Esophagus muscularis mucosa (tissue), 4 donors: ENCODE results near the gene PEAR1. TPM values are rescaled to one million over a fixed set of nuclear protein-coding genes. Genes with fewer than 3 reads are reported as not detected.

Experiments used
- DNase-seq: peaks from one replicate; pipeline ENCODE4 v3.0.0-alpha.2; 2017; ENCODE audit errors: extremely low spot score
- H3K27ac ChIP-seq, 4 donors: fragments of 200-600 bp; sonication (generic); replicated peaks in 1 of 4; 1 replicate in 3 of 4; 2 replicates in 1 of 4; pipeline ENCODE4 v1.5.1; 2016 to 2019; ENCODE audit warnings: mild to moderate bottlenecking in 1 of 4
- H3K27me3 ChIP-seq, 4 donors: fragments of 200-600 bp; sonication (generic); one replicate each; pipeline versions ENCODE4 v1.5.1 to v1.6.0; 2016 to 2019
- H3K36me3 ChIP-seq, 4 donors: fragments of 200-600 bp; sonication (generic); one replicate each; pipeline ENCODE4 v1.5.1; 2016 to 2019
- H3K4me1 ChIP-seq, 4 donors: fragments of 200-600 bp; sonication (generic); one replicate each; pipeline ENCODE4 v1.5.1; 2016 to 2019
- H3K4me3 ChIP-seq, 4 donors: fragments of 200-600 bp; sonication (generic); 1 replicate in 2 of 4; 2 replicates in 2 of 4; pipeline ENCODE4 v1.5.1; 2016 to 2019; ENCODE audit warnings: mild to moderate bottlenecking in 4 of 4, moderate library complexity in 1 of 4
- H3K9me3 ChIP-seq, 4 donors: fragments of 200-600 bp; sonication (generic); 1 replicate in 3 of 4; 2 replicates in 1 of 4; pipeline ENCODE4 v1.5.1; 2016 to 2019
- EP300 ChIP-seq: sonication (generic); formaldehyde crosslinking; IDR thresholded peaks from one replicate; pipeline ENCODE4 v1.6.1; 2017; ENCODE audit warnings: antibody characterized with exemption
- POLR2A ChIP-seq: fragments of 450-650 bp; IDR thresholded peaks from one replicate; pipeline ENCODE4 v1.6.1; 2017; ENCODE audit warnings: antibody characterized with exemption, moderate library complexity, mild to moderate bottlenecking, low read depth
- POLR2AphosphoS5 ChIP-seq, 2 donors: sonication (generic); formaldehyde crosslinking; IDR thresholded peaks; one replicate each; pipeline ENCODE4 v1.6.1; 2017; ENCODE audit warnings: antibody characterized with exemption in 2 of 2
- WGBS: methylation state at CpG from one replicate; pipeline ENCODE4 v1.1.5; 2018; 5-methylcytosine and 5-hydroxymethylcytosine counted together
- intact Hi-C: fragments of 100-400 bp; cut with DNase I; formaldehyde crosslinking; loops from one replicate; pipeline ENCODE4 v1.15.1; 2023
- total RNA-seq, 4 donors: library from RNA; depleted of rRNA; stranded (reverse); fragments of >200 nt; gene quantifications; one replicate each; pipeline versions ENCODE4 v1.1.0 to v1.2.1, GENCODE V29; 2016
- TF ChIP-seq, protein P1 (sequence below), 3 experiments: fragments of 200-600 bp in 2 of 3; fragments of 450-650 bp in 1 of 3; sonication (generic) in 2 of 3; IDR thresholded peaks; one replicate each; pipeline ENCODE4 v1.5.1; 2017 to 2019; ENCODE audit warnings: antibody characterized with exemption in 3 of 3, mild to moderate bottlenecking in 2 of 3, moderate library complexity in 1 of 3

Gene PEAR1, protein sequence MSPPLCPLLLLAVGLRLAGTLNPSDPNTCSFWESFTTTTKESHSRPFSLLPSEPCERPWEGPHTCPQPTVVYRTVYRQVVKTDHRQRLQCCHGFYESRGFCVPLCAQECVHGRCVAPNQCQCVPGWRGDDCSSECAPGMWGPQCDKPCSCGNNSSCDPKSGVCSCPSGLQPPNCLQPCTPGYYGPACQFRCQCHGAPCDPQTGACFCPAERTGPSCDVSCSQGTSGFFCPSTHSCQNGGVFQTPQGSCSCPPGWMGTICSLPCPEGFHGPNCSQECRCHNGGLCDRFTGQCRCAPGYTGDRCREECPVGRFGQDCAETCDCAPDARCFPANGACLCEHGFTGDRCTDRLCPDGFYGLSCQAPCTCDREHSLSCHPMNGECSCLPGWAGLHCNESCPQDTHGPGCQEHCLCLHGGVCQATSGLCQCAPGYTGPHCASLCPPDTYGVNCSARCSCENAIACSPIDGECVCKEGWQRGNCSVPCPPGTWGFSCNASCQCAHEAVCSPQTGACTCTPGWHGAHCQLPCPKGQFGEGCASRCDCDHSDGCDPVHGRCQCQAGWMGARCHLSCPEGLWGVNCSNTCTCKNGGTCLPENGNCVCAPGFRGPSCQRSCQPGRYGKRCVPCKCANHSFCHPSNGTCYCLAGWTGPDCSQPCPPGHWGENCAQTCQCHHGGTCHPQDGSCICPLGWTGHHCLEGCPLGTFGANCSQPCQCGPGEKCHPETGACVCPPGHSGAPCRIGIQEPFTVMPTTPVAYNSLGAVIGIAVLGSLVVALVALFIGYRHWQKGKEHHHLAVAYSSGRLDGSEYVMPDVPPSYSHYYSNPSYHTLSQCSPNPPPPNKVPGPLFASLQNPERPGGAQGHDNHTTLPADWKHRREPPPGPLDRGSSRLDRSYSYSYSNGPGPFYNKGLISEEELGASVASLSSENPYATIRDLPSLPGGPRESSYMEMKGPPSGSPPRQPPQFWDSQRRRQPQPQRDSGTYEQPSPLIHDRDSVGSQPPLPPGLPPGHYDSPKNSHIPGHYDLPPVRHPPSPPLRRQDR
- 10 to 100 TPM in 2 of 4 donors, 1 to 10 TPM in 2; 6.1 to 13.6 (median 10.9) TPM for total RNA-seq

DNA sequence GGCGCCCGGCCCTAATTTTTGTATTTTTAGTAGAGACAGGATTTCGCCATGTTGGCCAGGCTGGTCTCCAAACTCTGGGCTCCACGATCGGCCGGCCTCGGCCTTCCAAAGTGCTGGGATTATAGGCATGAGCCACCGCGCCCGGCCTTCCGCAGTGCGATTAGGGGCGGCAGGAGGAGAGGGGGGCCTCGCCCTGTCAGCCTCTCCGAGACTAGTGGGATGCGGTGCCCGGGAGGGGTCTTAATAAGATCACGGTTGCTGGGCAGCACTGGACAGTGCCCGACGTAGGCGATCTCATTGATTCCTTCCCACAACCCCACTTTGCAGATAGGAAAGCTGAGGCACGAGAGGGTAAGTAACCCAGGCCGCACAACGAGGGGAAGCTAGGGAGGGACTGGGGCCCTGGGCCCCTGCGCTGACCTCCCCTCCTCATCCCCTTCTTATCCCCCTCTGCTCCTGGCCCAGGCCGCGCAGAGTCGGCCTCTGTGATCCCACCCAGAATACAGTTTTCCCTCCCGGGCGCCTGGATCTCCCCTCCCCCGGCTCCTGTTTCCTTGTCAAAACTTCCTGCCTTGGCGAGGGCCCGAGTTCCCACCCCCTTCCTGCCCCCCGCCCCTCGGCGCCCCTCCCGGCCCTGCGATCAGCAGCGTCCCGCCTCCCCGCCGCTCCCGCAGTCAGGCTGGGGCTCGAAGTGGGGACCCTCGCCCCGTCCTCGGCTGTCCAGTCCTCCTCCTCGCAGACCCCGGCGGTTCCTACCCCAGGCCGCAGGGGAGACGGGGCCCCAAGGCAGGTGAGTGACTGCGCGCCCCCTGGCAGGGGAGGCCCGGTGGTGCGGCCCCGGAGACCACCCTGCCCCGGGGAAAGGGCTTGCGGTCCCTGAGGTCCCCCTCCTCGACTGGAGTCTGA is at the start of gene PEAR1:
TSS of gene PEAR1 (plus strand) at position 671 of the 906 bp plus-strand sequence. CDS start 10,209 bp downstream, outside the sequence.
- Histone ChIP-seq H3K4me3 (peak within 1 kb of the TSS; percentile 52 to 66 (median 55)), H3K27me3 (peaks cover 0 to 64% (median 19%) of the 10 kb centered on the region in 4 donors), H3K4me1 (peaks cover 32 to 59% (median 57%) of the 10 kb centered on the region in 4 donors), H3K27ac (peak within 1 kb of the TSS; percentile 80 to 91 (median 85)), H3K36me3 (no peaks in the 10 kb centered on the region), H3K9me3 (no peaks in the 10 kb centered on the region)
- intact Hi-C loops, result no loop called here
- WGBS, result 22% methylated on average over 37 of the region's 60 CpGs
- TF ChIP-seq, protein P1, sequence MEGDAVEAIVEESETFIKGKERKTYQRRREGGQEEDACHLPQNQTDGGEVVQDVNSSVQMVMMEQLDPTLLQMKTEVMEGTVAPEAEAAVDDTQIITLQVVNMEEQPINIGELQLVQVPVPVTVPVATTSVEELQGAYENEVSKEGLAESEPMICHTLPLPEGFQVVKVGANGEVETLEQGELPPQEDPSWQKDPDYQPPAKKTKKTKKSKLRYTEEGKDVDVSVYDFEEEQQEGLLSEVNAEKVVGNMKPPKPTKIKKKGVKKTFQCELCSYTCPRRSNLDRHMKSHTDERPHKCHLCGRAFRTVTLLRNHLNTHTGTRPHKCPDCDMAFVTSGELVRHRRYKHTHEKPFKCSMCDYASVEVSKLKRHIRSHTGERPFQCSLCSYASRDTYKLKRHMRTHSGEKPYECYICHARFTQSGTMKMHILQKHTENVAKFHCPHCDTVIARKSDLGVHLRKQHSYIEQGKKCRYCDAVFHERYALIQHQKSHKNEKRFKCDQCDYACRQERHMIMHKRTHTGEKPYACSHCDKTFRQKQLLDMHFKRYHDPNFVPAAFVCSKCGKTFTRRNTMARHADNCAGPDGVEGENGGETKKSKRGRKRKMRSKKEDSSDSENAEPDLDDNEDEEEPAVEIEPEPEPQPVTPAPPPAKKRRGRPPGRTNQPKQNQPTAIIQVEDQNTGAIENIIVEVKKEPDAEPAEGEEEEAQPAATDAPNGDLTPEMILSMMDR (IDR thresholded peaks at IDR 0.05), result no peak
- TF ChIP-seq POLR2AphosphoS5 (IDR thresholded peaks at IDR 0.05) (peak; percentile 43 to 70), POLR2A (no peak), EP300 (no peak)
- no peak for DNase-seq

DNA sequence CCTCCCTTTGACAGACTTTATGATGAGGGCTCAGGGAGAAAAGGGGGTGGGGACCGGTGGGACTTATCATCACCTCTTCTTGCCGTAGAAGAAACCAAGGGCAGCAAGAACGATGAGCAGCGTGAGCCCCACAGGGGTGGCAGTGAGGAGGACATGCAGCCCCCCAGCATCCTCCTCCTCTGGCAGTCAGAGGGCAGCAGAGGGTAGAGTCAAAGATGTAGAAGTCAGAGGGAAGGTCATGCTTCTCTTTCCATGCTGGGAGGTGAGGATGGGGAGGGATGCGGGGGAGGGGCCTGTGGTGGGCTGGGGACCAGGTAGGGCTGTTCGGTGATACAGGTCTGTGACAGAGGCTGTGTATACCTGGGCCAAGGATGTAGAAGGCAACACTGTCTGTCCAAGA is 49.4 kb upstream of the PEAR1 start:
- H3K27me3 ChIP-seq, result peaks cover 0 to 100% (median 18%) of the 10 kb centered on the region in 4 donors
- H3K9me3 ChIP-seq, result no peaks in the 10 kb centered on the region
- 73% methylated on average over 4 of the region's 6 CpGs for WGBS
- intact Hi-C loops, result no loop called here
- no peak for DNase-seq
- no peak overlapping the region for H3K27ac ChIP-seq
- no peak overlapping the region for H3K4me3 ChIP-seq
- H3K36me3 ChIP-seq, result no peaks in the 10 kb centered on the region
- TF ChIP-seq POLR2AphosphoS5 (IDR thresholded peaks at IDR 0.05) (no peak), EP300 (no peak), POLR2A (no peak)
- TF ChIP-seq, protein P1 (IDR thresholded peaks at IDR 0.05), result no peak
- peaks cover 10 to 22% (median 13%) of the 10 kb centered on the region in 4 donors for H3K4me1 ChIP-seq

DNA sequence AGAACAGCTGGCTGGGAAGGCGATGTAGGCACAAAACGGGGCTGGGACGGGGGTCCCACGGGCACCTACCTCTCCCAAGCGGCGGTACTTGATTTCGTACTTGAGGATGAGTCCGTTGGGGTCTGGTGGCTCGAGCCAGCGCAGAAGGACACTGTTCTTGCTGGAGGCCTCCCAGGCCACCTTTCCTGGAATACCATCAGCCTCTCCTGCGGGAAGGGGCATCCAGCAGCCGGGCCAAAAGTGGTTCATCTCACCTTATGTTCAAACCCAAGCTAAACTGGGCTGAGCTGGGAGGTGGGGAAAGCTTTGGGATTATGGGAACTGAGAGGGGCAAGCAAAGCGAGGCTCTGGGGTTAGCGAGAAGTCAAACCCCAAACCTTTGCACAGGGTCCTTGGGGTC is 48.9 kb upstream of the PEAR1 start:
- H3K4me3 ChIP-seq, result no peak overlapping the region
- no peak overlapping the region for H3K27ac ChIP-seq
- no peaks in the 10 kb centered on the region for H3K9me3 ChIP-seq
- intact Hi-C loops, result no loop called here
- no peaks in the 10 kb centered on the region for H3K36me3 ChIP-seq
- TF ChIP-seq EP300 (no peak), POLR2AphosphoS5 (IDR thresholded peaks at IDR 0.05) (no peak), POLR2A (no peak)
- TF ChIP-seq, protein P1 (IDR thresholded peaks at IDR 0.05), result no peak
- WGBS, result 50% methylated on average over 14 of the region's 14 CpGs
- peaks cover 0 to 100% (median 18%) of the 10 kb centered on the region in 4 donors for H3K27me3 ChIP-seq
- peaks cover 10 to 22% (median 13%) of the 10 kb centered on the region in 4 donors for H3K4me1 ChIP-seq
- DNase-seq, result no peak
